Measurements from ENCODE around the gene LYVE1.

The LYVE1 gene

GRCh38 chr11:10514202-10514601, 54.3 kb downstream of the LYVE1 start:
- DNase-seq, result no peak
- Histone ChIP-seq H3K36me3 (peaks cover under 1 to 6% (median 5%) of the 10 kb centered on the region in 3 donors), H3K4me3 (no peak overlapping the region), H3K4me1 (peaks cover 0 to 36% (median 8%) of the 10 kb centered on the region in 4 donors), H3K9me3 (no peaks in the 10 kb centered on the region), H3K27me3 (no peaks in the 10 kb centered on the region), H3K27ac (peak overlapping the region; percentile 36 to 42)
- TF ChIP-seq CTCF (IDR thresholded peaks at IDR 0.05), result peak; percentile 43 to 44
- intact Hi-C loops (cut with DNase I; ENCODE audit: low total_unique reads), result loop anchor here (5.0 kb wide), 1 partner anchor 107 kb away; no protein-coding TSS in a partner anchor

GRCh38 chr11:10511181-10511621, 57.3 kb downstream of the LYVE1 start:
- no peak for TF ChIP-seq CTCF (IDR thresholded peaks at IDR 0.05)
- intact Hi-C loops (cut with DNase I; ENCODE audit: low total_unique reads), result loop anchor here (5.0 kb wide), 1 partner anchor 104 kb away; no protein-coding TSS in a partner anchor
- Histone ChIP-seq H3K9me3 (no peaks in the 10 kb centered on the region), H3K27ac (no peak overlapping the region), H3K36me3 (peaks cover 0 to 5% (median 0%) of the 10 kb centered on the region in 3 donors), H3K4me1 (peaks cover 0 to 27% (median 5%) of the 10 kb centered on the region in 4 donors), H3K4me3 (no peak overlapping the region), H3K27me3 (no peaks in the 10 kb centered on the region)
- no peak for DNase-seq
